GM23338 (cell line): ENCODE measurements around the gene NFKBIA. TPM values are rescaled to one million over a fixed set of nuclear protein-coding genes. Genes with fewer than 3 reads are reported as not detected.

Experiments used
- ATAC-seq: fragments of 200-7000 bp; cut with Tn5 transposase; 3 replicates; pipeline ENCODE4 v1.9.1; 2020
- DNase-seq: peaks from one replicate; pipeline ENCODE4 v3.0.0-alpha.2; 2015; ENCODE audit warnings: low spot score
- H2AFZ ChIP-seq: fragments of 200-600 bp; sonication (generic); 2 replicates; pipeline ENCODE4 v1.8.0; 2016; ENCODE audit warnings: antibody characterized with exemption, mild to moderate bottlenecking, moderate library complexity
- H3F3A ChIP-seq: fragments of 200-600 bp; sonication (generic); replicated peaks from 2 replicates; pipeline ENCODE4 v1.8.0; 2017; ENCODE audit warnings: antibody characterized with exemption, mixed run types, low read depth
- H3K27ac ChIP-seq: fragments of 200-600 bp; sonication (generic); 2 replicates; pipeline ENCODE4 v1.6.1; 2016; ENCODE audit warnings: low read depth
- H3K27me3 ChIP-seq: fragments of 200-600 bp; sonication (generic); 2 replicates; pipeline ENCODE4 v1.8.0; 2016; ENCODE audit warnings: mild to moderate bottlenecking, mixed run types, moderate library complexity; ENCODE audit not compliant: insufficient read depth
- H3K36me3 ChIP-seq: fragments of 200-600 bp; sonication (generic); 2 replicates; pipeline ENCODE4 v1.8.0; 2016; ENCODE audit warnings: mild to moderate bottlenecking; ENCODE audit not compliant: insufficient read depth
- H3K4me1 ChIP-seq: fragments of 200-600 bp; sonication (generic); 2 replicates; pipeline ENCODE4 v1.8.0; 2016; ENCODE audit warnings: mild to moderate bottlenecking, moderate library complexity; ENCODE audit not compliant: insufficient read depth
- H3K4me2 ChIP-seq: fragments of 200-600 bp; sonication (generic); 2 replicates; pipeline ENCODE4 v1.7.1; 2017; ENCODE audit warnings: mixed run types
- H3K4me3 ChIP-seq: fragments of 200-600 bp; sonication (generic); 2 replicates; pipeline ENCODE4 v1.6.1; 2016; ENCODE audit warnings: mixed run types
- H3K79me2 ChIP-seq: fragments of 200-600 bp; sonication (generic); replicated peaks from 2 replicates; pipeline ENCODE4 v1.8.0; 2017; ENCODE audit warnings: mild to moderate bottlenecking; ENCODE audit not compliant: insufficient read depth
- H3K9me2 ChIP-seq: fragments of 200-600 bp; sonication (generic); 2 replicates; pipeline ENCODE4 v1.8.0; 2017; ENCODE audit not compliant: insufficient read depth
- H4K20me1 ChIP-seq: fragments of 200-600 bp; sonication (generic); replicated peaks from 2 replicates; pipeline ENCODE4 v1.8.0; 2017; ENCODE audit warnings: mild to moderate bottlenecking; ENCODE audit not compliant: insufficient read depth
- H3K27ac Mint-ChIP-seq: 2 replicates; pipeline ENCODE4 v1.8.0; 2020; ENCODE audit warnings: inconsistent platforms, mild to moderate bottlenecking, moderate library complexity, mixed read lengths
- H3K27me3 Mint-ChIP-seq: 3 replicates; pipeline ENCODE4 v1.8.0; 2022; ENCODE audit warnings: low read depth, mild to moderate bottlenecking, moderate library complexity, mixed read lengths, inconsistent platforms; ENCODE audit not compliant: insufficient read depth, poor library complexity
- H3K36me3 Mint-ChIP-seq: 3 replicates; pipeline ENCODE4 v1.8.0; 2021; ENCODE audit warnings: low read depth, mild to moderate bottlenecking, inconsistent platforms, moderate library complexity, mixed read lengths
- H3K4me1 Mint-ChIP-seq: 3 replicates; pipeline ENCODE4 v1.8.0; 2020; ENCODE audit warnings: mild to moderate bottlenecking, inconsistent platforms, mixed read lengths
- H3K4me3 Mint-ChIP-seq: 3 replicates; pipeline ENCODE4 v1.8.0; 2021; ENCODE audit warnings: moderate library complexity, mild to moderate bottlenecking, inconsistent platforms, mixed read lengths
- H3K9me3 Mint-ChIP-seq: 3 replicates; pipeline ENCODE4 v1.8.0; 2020; ENCODE audit warnings: moderate library complexity, mild to moderate bottlenecking, inconsistent platforms, mixed read lengths
- CREB1 ChIP-seq: fragments of 250-450 bp; sonication (Bioruptor Pico); IDR thresholded peaks from 2 replicates; pipeline ENCODE4 v1.5.0; 2020; ENCODE audit warnings: low read depth, mild to moderate bottlenecking, moderate library complexity
- EZH2 ChIP-seq: fragments of 200-600 bp; sonication (generic); IDR thresholded peaks from one replicate; pipeline ENCODE4 v1.8.0; 2017; ENCODE audit warnings: antibody characterized with exemption, mild to moderate bottlenecking, low read depth; ENCODE audit not compliant: unreplicated experiment
- EZH2phosphoT487 ChIP-seq: fragments of 200-600 bp; sonication (generic); IDR thresholded peaks from one replicate; pipeline ENCODE4 v1.8.1; 2018; ENCODE audit warnings: antibody characterized with exemption; ENCODE audit not compliant: unreplicated experiment
- JUNB ChIP-seq: IDR thresholded peaks from one replicate; pipeline ENCODE4 v1.6.1; 2016; ENCODE audit warnings: antibody characterized with exemption; ENCODE audit not compliant: unreplicated experiment
- NANOG ChIP-seq: IDR thresholded peaks from 2 replicates; pipeline ENCODE4 v1.6.1; 2016; ENCODE audit warnings: antibody characterized with exemption, borderline replicate concordance
- POLR2AphosphoS5 ChIP-seq: IDR thresholded peaks from 2 replicates; pipeline ENCODE4 v1.6.1; 2016; ENCODE audit warnings: antibody characterized with exemption, low read depth
- STAT1 ChIP-seq: IDR thresholded peaks from one replicate; pipeline ENCODE4 v1.6.1; 2016; ENCODE audit warnings: antibody characterized with exemption; ENCODE audit not compliant: unreplicated experiment
- ZNF114 ChIP-seq: fragments of 250-450 bp; sonication (Bioruptor Pico); IDR thresholded peaks from 2 replicates; pipeline ENCODE4 v1.5.0; 2020; ENCODE audit warnings: mild to moderate bottlenecking, moderate library complexity
- ZNF331 ChIP-seq: fragments of 250-450 bp; sonication (Bioruptor Pico); IDR thresholded peaks from 2 replicates; pipeline ENCODE4 v1.5.0; 2020; ENCODE audit warnings: low read depth, mild to moderate bottlenecking, moderate library complexity
- polyA plus RNA-seq: library from polyadenylated mRNA; unstranded; fragments of >200 nt; fragmentation: Nextera tagmentation; extraction: Ambion mirVana; gene quantifications from 2 replicates; pipeline ENCODE4 v1.2.1, GENCODE V29; 2016
- total RNA-seq: library from RNA; depleted of rRNA; stranded (reverse); fragments of >200 nt; shearing (Covaris generic); gene quantifications from 2 replicates; pipeline ENCODE4 v1.2.3, GENCODE V29; 2014
- TF ChIP-seq, protein P1 (sequence below): fragments of 250-450 bp; sonication (Bioruptor Pico); IDR thresholded peaks from 2 replicates; pipeline ENCODE4 v1.5.0; 2020; ENCODE audit warnings: mild to moderate bottlenecking, moderate library complexity

NFKBIA gene
- total and polyA plus RNA-seq, 2 experiments from 2014 or later = 33.4 to 41.3 TPM

DNA sequence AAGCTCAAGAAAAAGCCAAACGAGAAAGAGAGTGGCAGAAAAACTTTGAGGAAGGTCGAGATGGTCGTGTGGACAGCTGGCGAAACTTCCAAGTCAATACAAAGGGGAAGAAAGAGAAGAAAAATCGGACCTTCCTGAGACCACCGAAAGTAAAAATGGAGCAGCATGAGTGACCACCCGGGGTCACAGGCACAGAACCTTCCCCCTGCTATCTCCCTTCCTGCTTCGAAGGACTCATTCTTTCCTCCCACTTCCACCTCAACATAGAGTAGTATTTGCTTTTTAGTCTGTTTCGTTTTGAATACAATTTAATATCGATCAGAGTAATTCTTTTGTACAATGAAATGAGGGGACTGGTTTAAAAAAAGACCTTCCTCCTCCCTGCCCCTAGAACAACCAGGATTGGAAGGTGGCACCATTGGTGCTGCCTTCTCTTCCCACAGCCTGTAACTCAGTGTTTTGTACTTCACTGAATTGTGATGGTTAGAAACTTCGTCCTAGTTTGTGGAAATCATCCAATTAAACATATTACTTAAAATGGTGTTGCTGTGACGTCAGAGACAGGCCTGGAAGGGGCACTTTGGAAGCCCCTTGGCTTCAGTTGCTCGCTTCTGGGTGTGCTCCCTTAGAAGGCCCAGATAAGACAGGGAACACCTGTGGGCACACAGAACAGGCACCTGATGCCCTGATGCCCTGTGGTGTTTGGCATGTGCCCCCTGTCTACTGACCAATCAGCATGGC is 26.1 kb upstream of the NFKBIA start:
- H3K9me2 ChIP-seq = no peaks in the 10 kb centered on the region
- Mint-ChIP-seq H3K27ac (no peak overlapping the region), H3K4me3 (no peak overlapping the region), H3K27me3 (no peaks in the 10 kb centered on the region), H3K4me1 (peaks cover 9% of the 10 kb centered on the region; the same call in 2 of the 3 replicates), H3K9me3 (no peaks in the 10 kb centered on the region; the same call in 2 of the 3 replicates), H3K36me3 (no peaks in the 10 kb centered on the region; the same call in 2 of the 3 replicates)
- peak overlapping the region; percentile 49 for H2AFZ ChIP-seq
- no peaks in the 10 kb centered on the region for H3F3A ChIP-seq
- no peak overlapping the region for H3K4me2 ChIP-seq
- no peak overlapping the region for H3K4me3 ChIP-seq
- no peaks in the 10 kb centered on the region for H3K4me1 ChIP-seq
- no peaks in the 10 kb centered on the region for H4K20me1 ChIP-seq
- ATAC-seq = no peak
- TF ChIP-seq CREB1 (CRISPR knock-in tag) (no peak), STAT1 (no peak), EZH2phosphoT487 (no peak)
- TF ChIP-seq, protein P1, sequence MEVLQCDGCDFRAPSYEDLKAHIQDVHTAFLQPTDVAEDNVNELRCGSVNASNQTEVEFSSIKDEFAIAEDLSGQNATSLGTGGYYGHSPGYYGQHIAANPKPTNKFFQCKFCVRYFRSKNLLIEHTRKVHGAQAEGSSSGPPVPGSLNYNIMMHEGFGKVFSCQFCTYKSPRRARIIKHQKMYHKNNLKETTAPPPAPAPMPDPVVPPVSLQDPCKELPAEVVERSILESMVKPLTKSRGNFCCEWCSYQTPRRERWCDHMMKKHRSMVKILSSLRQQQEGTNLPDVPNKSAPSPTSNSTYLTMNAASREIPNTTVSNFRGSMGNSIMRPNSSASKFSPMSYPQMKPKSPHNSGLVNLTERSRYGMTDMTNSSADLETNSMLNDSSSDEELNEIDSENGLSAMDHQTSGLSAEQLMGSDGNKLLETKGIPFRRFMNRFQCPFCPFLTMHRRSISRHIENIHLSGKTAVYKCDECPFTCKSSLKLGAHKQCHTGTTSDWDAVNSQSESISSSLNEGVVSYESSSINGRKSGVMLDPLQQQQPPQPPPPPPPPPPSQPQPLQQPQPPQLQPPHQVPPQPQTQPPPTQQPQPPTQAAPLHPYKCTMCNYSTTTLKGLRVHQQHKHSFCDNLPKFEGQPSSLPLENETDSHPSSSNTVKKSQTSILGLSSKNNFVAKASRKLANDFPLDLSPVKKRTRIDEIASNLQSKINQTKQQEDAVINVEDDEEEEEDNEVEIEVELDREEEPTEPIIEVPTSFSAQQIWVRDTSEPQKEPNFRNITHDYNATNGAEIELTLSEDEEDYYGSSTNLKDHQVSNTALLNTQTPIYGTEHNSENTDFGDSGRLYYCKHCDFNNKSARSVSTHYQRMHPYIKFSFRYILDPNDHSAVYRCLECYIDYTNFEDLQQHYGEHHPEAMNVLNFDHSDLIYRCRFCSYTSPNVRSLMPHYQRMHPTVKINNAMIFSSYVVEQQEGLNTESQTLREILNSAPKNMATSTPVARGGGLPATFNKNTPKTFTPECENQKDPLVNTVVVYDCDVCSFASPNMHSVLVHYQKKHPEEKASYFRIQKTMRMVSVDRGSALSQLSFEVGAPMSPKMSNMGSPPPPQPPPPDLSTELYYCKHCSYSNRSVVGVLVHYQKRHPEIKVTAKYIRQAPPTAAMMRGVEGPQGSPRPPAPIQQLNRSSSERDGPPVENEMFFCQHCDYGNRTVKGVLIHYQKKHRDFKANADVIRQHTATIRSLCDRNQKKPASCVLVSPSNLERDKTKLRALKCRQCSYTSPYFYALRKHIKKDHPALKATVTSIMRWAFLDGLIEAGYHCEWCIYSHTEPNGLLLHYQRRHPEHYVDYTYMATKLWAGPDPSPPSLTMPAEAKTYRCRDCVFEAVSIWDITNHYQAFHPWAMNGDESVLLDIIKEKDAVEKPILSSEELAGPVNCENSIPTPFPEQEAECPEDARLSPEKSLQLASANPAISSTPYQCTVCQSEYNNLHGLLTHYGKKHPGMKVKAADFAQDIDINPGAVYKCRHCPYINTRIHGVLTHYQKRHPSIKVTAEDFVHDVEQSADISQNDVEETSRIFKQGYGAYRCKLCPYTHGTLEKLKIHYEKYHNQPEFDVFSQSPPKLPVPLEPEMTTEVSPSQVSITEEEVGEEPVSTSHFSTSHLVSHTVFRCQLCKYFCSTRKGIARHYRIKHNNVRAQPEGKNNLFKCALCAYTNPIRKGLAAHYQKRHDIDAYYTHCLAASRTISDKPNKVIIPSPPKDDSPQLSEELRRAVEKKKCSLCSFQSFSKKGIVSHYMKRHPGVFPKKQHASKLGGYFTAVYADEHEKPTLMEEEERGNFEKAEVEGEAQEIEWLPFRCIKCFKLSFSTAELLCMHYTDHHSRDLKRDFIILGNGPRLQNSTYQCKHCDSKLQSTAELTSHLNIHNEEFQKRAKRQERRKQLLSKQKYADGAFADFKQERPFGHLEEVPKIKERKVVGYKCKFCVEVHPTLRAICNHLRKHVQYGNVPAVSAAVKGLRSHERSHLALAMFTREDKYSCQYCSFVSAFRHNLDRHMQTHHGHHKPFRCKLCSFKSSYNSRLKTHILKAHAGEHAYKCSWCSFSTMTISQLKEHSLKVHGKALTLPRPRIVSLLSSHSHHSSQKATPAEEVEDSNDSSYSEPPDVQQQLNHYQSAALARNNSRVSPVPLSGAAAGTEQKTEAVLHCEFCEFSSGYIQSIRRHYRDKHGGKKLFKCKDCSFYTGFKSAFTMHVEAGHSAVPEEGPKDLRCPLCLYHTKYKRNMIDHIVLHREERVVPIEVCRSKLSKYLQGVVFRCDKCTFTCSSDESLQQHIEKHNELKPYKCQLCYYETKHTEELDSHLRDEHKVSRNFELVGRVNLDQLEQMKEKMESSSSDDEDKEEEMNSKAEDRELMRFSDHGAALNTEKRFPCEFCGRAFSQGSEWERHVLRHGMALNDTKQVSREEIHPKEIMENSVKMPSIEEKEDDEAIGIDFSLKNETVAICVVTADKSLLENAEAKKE (CRISPR knock-in tag) = no peak
- DNase-seq = no peak
- no peak overlapping the region for H3K27ac ChIP-seq
- no peaks in the 10 kb centered on the region for H3K27me3 ChIP-seq
- no peaks in the 10 kb centered on the region for H3K36me3 ChIP-seq
- no peaks in the 10 kb centered on the region for H3K79me2 ChIP-seq

DNA sequence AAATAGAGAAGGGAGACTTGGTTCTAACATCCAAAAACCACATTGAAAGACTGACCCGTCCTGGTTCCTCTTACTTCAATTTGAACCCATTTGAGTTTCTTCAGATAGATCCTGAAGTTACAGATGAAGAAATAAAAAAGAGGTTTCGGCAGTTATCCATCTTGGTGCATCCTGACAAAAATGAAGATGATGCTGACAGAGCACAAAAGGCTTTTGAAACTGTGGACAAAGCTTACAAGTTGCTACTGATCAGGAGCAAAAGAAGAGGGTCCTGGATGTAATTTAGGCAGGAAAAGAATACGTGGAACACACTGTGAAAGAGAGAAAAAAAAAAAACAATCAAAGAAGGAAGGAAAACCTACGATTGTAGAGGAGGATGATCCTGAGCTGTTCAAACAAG is 25.4 kb upstream of the NFKBIA start:
- peak overlapping the region; percentile 49 for H2AFZ ChIP-seq
- TF ChIP-seq JUNB (no peak), ZNF331 (CRISPR knock-in tag) (no peak), ZNF114 (CRISPR knock-in tag) (no peak), POLR2AphosphoS5 (no peak), EZH2phosphoT487 (no peak), CREB1 (CRISPR knock-in tag) (no peak), EZH2 (no peak), NANOG (no peak)

More for the DNA sequence above, 25.4 kb upstream of the NFKBIA start:
- Mint-ChIP-seq H3K9me3 (no peaks in the 10 kb centered on the region; the same call in 2 of the 3 replicates), H3K27ac (no peak overlapping the region), H3K36me3 (no peaks in the 10 kb centered on the region), H3K27me3 (peaks cover 2% of the 10 kb centered on the region), H3K4me1 (peaks cover 9% of the 10 kb centered on the region; the same call in 2 of the 3 replicates), H3K4me3 (no peak overlapping the region)
- H3K27me3 ChIP-seq = no peaks in the 10 kb centered on the region
- no peaks in the 10 kb centered on the region for H4K20me1 ChIP-seq
- DNase-seq (no peak), ATAC-seq (no peak)
- H3K79me2 ChIP-seq = no peaks in the 10 kb centered on the region
- H3K36me3 ChIP-seq = no peaks in the 10 kb centered on the region
- H3K4me3 ChIP-seq = no peak overlapping the region
- H3F3A ChIP-seq = no peaks in the 10 kb centered on the region
- H3K4me2 ChIP-seq = no peak overlapping the region
- no peaks in the 10 kb centered on the region for H3K9me2 ChIP-seq
- H3K27ac ChIP-seq = no peak overlapping the region
- no peaks in the 10 kb centered on the region for H3K4me1 ChIP-seq
